ENCODE data around the gene HLA-DOB.

DNA sequence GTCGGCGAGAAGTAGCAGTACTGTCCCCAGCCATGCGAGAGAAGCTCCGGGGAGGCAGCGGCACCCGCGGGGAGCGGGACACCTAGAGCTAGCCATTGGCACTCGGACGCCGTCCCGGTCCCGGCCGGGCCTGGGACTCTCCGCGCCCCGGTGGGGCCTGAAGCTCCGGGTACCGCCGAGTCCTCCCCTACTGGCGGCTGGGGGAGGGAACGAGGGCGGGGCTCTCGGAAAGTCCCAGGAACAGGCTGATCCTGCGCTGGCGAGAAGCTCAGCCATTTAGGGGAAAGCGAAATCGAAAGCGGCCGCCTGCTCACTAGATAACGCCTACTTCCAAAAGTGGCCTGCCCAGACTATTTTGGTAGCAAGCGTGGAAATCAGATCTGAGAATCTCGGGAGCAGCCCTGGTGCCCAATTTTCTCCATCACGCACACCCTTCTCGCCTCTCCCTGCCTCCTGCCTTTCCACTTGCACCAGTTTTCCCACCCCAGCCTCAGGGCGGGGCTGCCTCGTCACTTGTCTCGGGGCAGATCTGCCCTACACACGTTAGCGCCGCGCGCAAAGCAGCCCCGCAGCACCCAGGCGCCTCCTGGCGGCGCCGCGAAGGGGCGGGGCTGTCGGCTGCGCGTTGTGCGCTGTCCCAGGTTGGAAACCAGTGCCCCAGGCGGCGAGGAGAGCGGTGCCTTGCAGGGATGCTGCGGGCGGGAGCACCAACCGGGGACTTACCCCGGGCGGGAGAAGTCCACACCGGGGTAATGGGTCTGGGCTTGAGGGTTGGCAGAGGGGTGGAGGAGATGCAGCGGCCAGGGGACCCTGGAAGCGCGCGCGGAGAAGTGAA is 37.0 kb upstream of the HLA-DOB start, which contains the start of the genes PSMB9 and TAP1:
- TF ChIP-seq EZH2 (IDR thresholded peaks at IDR 0.05; ENCODE audit: borderline replicate concordance, low read length): no peak
- TF ChIP-seq, protein P1, sequence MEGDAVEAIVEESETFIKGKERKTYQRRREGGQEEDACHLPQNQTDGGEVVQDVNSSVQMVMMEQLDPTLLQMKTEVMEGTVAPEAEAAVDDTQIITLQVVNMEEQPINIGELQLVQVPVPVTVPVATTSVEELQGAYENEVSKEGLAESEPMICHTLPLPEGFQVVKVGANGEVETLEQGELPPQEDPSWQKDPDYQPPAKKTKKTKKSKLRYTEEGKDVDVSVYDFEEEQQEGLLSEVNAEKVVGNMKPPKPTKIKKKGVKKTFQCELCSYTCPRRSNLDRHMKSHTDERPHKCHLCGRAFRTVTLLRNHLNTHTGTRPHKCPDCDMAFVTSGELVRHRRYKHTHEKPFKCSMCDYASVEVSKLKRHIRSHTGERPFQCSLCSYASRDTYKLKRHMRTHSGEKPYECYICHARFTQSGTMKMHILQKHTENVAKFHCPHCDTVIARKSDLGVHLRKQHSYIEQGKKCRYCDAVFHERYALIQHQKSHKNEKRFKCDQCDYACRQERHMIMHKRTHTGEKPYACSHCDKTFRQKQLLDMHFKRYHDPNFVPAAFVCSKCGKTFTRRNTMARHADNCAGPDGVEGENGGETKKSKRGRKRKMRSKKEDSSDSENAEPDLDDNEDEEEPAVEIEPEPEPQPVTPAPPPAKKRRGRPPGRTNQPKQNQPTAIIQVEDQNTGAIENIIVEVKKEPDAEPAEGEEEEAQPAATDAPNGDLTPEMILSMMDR (IDR thresholded peaks at IDR 0.05; ENCODE audit: low read length): peak; percentile 80
